ENCODE data around the gene ACSL6.

Gene ACSL6, protein sequence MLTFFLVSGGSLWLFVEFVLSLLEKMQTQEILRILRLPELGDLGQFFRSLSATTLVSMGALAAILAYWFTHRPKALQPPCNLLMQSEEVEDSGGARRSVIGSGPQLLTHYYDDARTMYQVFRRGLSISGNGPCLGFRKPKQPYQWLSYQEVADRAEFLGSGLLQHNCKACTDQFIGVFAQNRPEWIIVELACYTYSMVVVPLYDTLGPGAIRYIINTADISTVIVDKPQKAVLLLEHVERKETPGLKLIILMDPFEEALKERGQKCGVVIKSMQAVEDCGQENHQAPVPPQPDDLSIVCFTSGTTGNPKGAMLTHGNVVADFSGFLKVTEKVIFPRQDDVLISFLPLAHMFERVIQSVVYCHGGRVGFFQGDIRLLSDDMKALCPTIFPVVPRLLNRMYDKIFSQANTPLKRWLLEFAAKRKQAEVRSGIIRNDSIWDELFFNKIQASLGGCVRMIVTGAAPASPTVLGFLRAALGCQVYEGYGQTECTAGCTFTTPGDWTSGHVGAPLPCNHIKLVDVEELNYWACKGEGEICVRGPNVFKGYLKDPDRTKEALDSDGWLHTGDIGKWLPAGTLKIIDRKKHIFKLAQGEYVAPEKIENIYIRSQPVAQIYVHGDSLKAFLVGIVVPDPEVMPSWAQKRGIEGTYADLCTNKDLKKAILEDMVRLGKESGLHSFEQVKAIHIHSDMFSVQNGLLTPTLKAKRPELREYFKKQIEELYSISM

DNA sequence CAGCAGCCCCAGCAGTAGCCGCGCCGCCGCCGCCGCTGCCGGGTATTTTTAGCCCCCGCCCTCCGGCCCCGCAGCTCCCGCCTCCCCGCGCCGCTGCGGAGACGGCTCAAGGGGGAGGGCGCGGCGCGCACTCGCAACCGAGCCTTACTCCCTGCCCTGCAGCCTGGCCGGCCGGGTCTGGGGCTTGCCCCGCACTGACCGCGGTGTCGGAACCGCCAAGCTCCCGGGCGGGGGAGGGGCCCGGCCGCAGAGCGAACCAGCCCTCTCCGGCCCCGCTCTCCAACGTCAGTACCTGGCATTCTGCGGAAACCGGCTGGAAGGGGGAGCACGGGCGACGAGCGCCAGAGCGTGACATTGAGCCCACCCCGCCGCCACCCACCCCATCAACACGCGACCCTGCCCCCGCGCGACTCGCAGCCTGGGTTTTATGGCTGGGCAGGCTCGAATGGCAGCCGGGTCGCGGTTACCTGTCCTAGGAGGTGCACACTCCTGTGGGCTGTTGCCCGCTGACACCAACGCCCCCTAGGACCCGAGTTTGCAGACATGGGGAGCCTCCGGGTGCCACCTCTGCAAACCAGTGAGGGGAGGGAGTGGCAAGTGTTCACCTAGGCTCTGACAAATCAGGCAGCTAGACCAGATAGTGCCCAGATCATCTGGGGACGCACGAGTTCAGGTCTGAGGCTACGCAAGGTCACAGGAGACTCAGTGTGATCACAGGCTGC, at the start of gene ACSL6:
TSS of gene ACSL6 (minus strand) at position 37 of the 722 bp plus-strand sequence. CDS start 105 bp downstream, outside the sequence.
- Mint-ChIP-seq H3K27me3 (peaks cover 72% of the 10 kb centered on the region), H3K27ac (no peak within 1 kb of the TSS), H3K4me3 (peak within 1 kb of the TSS; percentile 77), H3K36me3 (no peaks in the 10 kb centered on the region), H3K9me3 (no peaks in the 10 kb centered on the region), H3K4me1 (peaks cover 41% of the 10 kb centered on the region)
- ATAC-seq: peak; percentile 6

DNA sequence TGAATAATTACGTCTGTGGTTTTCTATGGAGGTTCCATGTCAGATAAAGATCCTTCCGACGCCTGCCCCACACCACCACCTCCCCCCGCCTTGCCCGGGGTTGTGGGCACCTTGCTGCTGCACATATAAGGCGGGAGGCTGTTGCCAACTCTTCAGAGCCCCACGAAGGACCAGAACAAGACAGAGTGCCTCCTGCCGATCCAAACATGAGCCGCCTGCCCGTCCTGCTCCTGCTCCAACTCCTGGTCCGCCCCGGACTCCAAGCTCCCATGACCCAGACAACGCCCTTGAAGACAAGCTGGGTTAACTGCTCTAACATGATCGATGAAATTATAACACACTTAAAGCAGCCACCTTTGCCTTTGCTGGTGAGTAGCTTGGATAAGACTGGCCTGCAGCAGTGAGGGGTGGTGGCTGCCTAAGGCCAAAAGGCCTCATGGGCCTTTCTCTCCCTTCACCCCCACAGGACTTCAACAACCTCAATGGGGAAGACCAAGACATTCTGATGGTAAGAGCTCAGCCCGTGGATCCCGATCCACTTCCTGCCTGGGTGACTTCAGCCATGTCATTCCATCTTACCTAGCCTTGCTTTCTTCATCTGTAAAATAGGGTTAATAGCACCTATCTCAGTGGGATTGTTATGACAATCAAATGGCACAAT, 49.2 kb upstream of the ACSL6 start, which contains the start of gene IL3:
TSS of gene IL3 (plus strand) at position 155 of the 661 bp plus-strand sequence. CDS start at position 207, 52 bp downstream.
- H3K9me3 Mint-ChIP-seq: no peaks in the 10 kb centered on the region
- H3K27me3 Mint-ChIP-seq: peaks cover 16% of the 10 kb centered on the region
- no peaks in the 10 kb centered on the region for H3K36me3 Mint-ChIP-seq
- H3K4me3 Mint-ChIP-seq: no peak within 1 kb of the TSS
- no peak for ATAC-seq
- H3K4me1 Mint-ChIP-seq: peaks cover 29% of the 10 kb centered on the region
- no peak within 1 kb of the TSS for H3K27ac Mint-ChIP-seq

DNA sequence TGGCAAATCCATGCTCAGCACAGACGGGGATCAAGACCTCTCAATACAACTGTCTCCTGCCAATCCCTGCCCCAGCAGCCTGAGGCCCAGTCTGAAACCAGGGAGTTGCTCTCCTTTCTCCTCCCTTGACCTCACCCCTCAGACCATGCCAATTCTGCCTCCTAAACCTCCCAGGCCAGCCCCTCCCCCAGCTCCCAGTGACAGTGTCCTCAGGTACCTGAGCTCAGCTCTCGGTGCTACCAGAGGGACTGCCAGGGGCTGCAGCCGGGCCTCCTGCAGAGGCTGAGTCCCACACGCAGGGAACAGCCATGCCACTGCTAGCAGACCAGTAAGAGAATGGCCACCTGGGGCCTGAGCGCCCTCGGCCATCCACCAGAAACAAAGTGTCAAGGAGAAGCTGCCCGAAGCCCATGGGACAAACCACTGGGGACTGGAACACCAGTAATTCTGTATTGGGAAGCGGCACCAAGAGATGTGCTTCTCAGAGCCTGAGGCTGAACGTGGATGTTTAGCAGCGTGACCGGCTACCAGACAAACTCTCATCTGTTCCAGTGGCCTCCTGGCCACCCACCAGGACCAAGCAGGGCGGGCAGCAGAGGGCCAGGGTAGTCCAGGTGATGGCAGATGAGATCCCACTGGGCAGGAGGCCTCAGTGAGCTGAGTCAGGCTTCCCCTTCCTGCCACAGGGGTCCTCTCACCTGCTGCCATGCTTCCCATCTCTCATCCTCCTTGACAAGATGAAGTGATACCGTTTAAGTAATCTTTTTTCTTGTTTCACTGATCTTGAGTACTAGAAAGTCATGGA, 48.4 kb upstream of the ACSL6 start:
- peaks cover 21% of the 10 kb centered on the region for H3K4me1 Mint-ChIP-seq
- H3K27ac Mint-ChIP-seq: no peak overlapping the region
- no peak overlapping the region for H3K4me3 Mint-ChIP-seq
- ATAC-seq: no peak
- H3K36me3 Mint-ChIP-seq: no peaks in the 10 kb centered on the region
- no peaks in the 10 kb centered on the region for H3K9me3 Mint-ChIP-seq
- H3K27me3 Mint-ChIP-seq: peaks cover 16% of the 10 kb centered on the region

DNA sequence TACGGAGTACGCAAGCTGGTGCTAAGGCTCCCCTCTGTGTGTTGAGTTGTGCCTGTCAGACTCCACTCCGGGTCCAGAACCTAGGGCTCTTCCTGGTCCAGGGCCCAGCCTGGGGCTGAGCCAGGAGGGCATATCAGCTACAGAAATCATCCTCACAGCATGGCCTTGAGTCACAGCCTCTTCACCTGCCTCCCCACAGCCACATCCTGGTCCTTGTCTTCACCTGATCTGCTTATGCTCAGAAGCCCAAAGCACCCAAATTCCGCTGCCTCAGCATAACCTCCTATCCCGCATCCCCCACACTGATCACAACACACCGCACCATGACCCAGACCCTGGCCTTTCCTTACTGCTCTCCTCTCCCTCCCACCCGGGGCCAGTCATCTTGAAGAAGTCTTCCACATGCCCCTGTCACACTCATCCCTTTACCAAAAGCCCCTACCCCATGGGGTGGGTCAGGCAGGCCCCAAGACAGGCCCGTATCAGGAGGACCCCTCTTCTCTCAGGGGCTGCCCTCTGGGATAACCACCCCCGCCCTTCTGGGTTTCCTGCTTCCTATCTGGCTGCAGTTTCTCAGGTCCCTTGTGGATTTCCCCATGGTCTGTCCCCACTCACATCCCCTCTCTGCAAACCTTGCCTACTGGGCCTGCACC, 47.7 kb upstream of the ACSL6 start:
- no peaks in the 10 kb centered on the region for H3K36me3 Mint-ChIP-seq
- no peak overlapping the region for H3K27ac Mint-ChIP-seq
- no peak overlapping the region for H3K4me3 Mint-ChIP-seq
- no peaks in the 10 kb centered on the region for H3K9me3 Mint-ChIP-seq
- peaks cover 15% of the 10 kb centered on the region for H3K4me1 Mint-ChIP-seq
- no peak for ATAC-seq
- H3K27me3 Mint-ChIP-seq: peaks cover 16% of the 10 kb centered on the region

DNA sequence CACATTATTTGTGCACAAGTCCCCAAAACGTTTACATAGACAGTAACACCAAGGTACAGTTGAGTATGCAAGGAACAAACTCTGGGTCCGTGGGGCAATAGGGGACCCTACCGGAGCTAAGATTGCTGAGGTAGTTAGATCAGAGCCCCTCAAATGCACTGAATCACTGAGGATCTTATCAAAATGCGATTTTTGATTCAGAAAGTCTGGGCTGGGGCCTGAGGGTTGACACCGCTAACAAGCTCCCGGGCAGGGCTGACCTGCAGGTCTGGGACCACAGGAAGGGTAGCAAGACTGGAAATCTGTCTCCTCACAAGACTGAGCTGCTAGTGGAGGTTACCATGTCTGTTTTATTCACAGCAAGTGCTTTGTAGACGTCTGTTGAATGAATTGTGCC, 47.2 kb upstream of the ACSL6 start:
- Mint-ChIP-seq H3K9me3 (no peaks in the 10 kb centered on the region), H3K27ac (no peak overlapping the region), H3K27me3 (peaks cover 16% of the 10 kb centered on the region), H3K4me1 (peaks cover 12% of the 10 kb centered on the region), H3K4me3 (no peak overlapping the region), H3K36me3 (no peaks in the 10 kb centered on the region)
- no peak for ATAC-seq

DNA sequence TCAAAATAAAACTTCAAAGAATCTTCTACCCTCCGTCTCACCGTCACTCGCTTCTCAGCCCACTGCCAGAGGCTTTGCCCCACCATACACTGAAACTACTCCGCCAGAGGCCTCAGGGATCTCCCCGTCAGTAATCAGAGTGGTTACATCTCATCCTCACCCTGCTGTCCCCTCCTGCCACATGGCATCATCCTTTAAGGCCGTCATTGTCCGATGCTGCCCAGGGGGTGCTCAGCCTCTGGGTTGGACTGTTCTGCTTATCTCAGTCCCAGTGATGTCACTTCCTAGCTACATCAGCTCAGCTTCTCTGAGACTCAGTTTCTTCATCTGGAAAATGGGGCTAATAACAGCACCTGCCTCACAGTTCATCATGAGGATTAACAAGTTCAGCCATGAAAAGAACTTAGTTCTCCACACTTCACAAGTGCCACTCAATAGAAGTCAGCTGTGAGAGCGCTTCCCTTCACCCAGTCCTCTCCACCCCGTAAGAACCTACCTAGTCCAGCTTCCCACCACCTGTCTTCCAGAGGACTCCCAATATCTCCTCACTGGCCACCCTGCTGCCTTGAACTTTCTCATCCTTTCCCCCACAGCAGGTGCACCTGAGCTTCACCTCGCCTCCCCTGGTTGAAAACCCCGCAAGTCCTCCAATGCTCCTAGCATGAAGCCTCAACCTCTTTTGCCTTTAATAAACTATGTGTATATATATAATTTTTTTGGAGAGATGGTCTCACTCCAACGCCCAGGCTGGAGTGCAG, 46.2 kb upstream of the ACSL6 start:
- no peaks in the 10 kb centered on the region for H3K36me3 Mint-ChIP-seq
- peaks cover 6% of the 10 kb centered on the region for H3K4me1 Mint-ChIP-seq
- H3K27me3 Mint-ChIP-seq: peaks cover 17% of the 10 kb centered on the region
- H3K4me3 Mint-ChIP-seq: no peak overlapping the region
- no peak overlapping the region for H3K27ac Mint-ChIP-seq
- ATAC-seq: no peak
- H3K9me3 Mint-ChIP-seq: no peaks in the 10 kb centered on the region

DNA sequence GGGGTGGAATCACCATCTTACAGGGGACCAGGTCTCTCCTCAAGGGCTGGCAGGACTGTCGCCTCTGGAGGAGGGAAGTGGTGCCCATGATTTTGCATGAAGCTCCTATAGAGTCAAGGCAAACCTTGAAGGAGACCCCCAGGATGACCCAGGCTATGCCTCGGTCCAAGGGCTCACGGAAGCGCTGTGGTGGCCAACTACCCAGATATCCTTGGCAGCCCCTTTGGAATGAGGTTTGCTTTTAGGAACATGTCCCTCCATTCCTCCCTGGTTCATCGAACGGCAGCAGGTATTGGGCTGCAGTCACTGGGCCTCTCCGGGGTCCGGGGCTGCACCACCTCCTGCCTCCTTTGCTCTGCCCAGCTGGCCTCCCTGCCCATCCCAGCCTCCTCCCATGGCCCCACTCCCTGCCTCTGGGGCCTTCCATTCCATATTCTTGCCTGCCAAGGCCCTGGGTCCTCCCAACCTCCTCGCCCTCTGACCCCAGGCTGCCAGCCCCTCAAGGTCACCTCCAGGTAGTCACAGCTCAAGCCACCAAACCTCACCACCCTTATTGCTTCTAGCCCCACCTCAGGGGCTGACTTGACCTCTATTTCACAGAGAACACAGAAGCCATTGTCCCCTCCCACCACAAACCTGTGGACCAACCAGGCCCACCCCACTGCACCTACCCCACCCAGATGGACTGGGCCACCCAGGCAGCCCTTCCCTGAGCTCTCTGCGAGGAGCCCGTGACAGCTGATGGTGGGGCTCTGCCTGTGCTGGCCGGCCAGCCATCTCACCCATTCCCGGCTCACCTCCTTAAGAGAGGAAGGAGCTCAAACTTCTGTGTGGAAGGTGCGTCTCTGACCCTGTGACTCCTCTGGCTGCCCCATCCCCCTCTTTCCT, 45.4 kb upstream of the ACSL6 start:
- no peak overlapping the region for H3K4me3 Mint-ChIP-seq
- H3K9me3 Mint-ChIP-seq: no peaks in the 10 kb centered on the region
- H3K27ac Mint-ChIP-seq: no peak overlapping the region
- ATAC-seq: no peak
- H3K27me3 Mint-ChIP-seq: peaks cover 25% of the 10 kb centered on the region
- peaks cover 6% of the 10 kb centered on the region for H3K4me1 Mint-ChIP-seq
- H3K36me3 Mint-ChIP-seq: no peaks in the 10 kb centered on the region

DNA sequence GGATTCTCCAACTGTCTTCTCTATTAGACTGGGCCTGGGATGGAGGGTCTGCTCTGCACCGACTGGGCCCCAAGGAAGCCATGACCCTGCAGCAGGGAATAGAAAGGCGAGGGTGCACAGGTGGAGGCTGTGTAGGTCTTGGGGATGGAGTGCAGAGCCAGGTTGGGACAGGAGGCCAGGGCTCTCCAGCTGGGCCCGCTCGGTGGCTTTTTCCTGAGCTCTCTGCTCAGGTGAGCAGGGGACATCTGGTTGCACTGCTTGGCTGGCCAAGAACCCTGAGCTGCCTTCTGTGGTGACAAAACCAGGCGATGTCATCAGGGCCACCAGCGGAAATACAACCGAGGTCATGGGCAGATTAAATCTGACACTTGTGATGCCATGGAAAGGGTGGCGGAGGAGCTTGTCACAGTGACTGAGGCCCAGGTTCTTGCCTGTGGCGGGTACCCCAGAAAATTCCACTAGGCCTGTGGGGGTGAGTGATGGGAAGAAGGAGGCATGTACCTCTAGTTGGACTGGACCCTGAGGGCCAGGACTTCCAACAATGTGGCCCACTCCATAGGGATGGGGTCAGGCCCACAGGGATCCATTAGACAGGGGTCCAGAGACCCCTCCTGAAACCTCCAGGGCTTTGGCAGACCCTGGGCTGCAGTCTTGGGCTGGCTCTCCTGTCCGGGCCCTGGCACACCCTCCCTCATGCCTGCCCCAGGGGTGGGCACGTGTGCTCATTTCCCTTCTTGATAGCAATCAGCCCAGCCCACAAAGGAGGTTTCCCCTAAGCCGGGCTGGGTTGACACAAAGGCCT, 44.6 kb upstream of the ACSL6 start:
- Mint-ChIP-seq H3K36me3 (no peaks in the 10 kb centered on the region), H3K4me1 (peaks cover 6% of the 10 kb centered on the region), H3K4me3 (no peak overlapping the region), H3K27ac (no peak overlapping the region), H3K9me3 (no peaks in the 10 kb centered on the region), H3K27me3 (peaks cover 33% of the 10 kb centered on the region)
- ATAC-seq: no peak

DNA sequence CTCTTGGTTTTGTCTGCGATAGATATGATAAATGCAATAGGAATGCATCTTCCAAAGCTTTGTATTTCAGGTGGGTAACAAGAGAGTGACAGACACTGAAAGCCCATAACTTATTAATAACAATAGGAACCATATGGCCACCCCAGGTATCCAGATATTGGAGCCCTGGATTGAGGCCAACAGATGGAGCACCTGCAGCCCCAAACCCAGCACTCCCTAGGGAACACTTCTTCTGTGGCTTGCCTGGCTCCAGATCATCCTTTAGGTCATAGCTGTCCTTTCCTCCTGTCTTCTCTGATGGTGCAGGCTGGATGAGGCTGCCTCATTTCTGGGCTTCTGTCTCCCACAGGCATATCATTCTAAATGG, 44.0 kb upstream of the ACSL6 start:
- no peak overlapping the region for H3K27ac Mint-ChIP-seq
- H3K36me3 Mint-ChIP-seq: no peaks in the 10 kb centered on the region
- no peak overlapping the region for H3K4me3 Mint-ChIP-seq
- ATAC-seq: no peak
- H3K9me3 Mint-ChIP-seq: no peaks in the 10 kb centered on the region
- H3K4me1 Mint-ChIP-seq: peaks cover 6% of the 10 kb centered on the region
- peaks cover 39% of the 10 kb centered on the region for H3K27me3 Mint-ChIP-seq

DNA sequence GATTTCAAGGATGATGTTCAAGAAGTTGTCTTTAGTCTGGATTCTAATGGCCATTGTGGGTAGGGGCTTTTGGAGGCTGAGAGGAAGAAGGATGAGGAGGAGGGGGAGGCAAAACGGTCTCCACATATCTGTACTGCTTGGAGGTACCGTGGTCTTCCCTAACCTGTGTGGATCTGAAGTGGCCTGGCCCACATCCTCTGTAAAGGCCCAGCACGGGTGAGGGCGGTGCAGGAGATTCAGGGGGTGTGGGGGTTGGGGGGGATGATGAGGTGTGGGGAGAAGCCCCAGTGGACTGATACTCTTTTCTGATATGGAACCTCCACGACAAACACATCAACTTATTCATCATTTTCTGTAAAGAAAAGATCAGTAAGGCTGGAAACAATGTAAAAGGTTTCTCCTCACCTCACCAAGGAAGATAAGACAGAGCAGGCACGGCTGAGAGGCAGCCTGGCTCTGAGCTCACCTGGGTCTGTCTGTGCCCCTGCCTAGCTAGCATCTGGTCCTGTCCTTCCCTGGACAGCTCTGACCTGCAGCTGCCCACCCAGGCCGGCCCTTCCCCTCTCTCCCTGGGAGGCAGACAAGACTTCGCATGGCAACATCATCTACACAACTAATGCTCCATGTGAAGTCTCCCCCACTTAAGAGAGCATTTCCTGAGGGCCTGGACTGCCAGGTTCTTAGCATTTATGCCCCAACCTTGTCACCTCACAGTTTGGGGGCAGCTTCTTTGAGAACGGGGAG, 43.4 kb upstream of the ACSL6 start:
- H3K27ac Mint-ChIP-seq: no peak overlapping the region

DNA sequence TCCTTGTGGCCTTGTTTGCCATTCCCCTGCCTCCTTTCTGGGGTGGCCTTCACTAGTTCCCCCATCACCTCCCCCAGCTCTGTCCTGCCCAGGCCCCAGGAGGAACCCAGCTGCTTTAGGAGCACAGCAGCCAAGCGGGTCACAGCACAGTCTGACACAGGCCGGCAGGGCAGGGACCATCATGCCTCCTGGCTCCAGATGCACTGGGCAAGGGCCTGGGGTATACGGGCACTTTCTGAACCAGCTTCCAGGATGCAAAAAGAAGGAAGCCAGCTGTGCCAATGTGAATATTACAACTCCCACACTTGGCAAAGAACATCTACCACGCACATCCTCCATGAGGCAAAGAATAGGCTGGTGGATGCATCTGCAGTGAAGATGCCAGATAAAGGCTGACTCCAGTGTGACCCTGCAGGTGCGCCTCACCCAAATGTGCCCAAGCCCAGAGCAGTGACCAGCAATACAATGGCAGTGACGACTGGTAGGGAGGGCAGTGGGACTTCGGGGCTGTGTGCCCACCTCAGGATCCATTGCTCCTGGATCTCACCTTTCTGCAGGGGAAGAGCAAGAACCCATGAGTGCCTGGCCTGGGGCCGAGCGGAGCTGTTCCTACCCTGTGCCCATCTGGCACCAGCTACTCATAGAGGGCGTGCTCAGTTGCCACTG, 42.7 kb upstream of the ACSL6 start:
- Mint-ChIP-seq H3K9me3 (no peaks in the 10 kb centered on the region), H3K27ac (no peak overlapping the region), H3K4me1 (no peaks in the 10 kb centered on the region), H3K36me3 (no peaks in the 10 kb centered on the region), H3K4me3 (no peak overlapping the region), H3K27me3 (peaks cover 41% of the 10 kb centered on the region)
- peak; percentile 31 for ATAC-seq

More for the DNA sequence above, 43.4 kb upstream of the ACSL6 start:
- no peak for ATAC-seq
- Mint-ChIP-seq H3K27me3 (peaks cover 41% of the 10 kb centered on the region), H3K4me1 (peaks cover 6% of the 10 kb centered on the region), H3K9me3 (no peaks in the 10 kb centered on the region), H3K4me3 (no peak overlapping the region), H3K36me3 (no peaks in the 10 kb centered on the region)

Data from stimulated activated memory B cell treated with anti-CD40 and anti-IgM and Interleukin-4, amounts not matched to agents 10 μg/mL and 1 μg/mL and 100 μg/mL, for 72 hours (primary cell).